ENCODE measurements around the gene AK6. TPM values are rescaled to one million over a fixed set of nuclear protein-coding genes. Genes with fewer than 3 reads are reported as not detected.

AK6 gene
- total RNA-seq, 2 donors from 2014 or later: 34.5 to 35.3 TPM

DNA sequence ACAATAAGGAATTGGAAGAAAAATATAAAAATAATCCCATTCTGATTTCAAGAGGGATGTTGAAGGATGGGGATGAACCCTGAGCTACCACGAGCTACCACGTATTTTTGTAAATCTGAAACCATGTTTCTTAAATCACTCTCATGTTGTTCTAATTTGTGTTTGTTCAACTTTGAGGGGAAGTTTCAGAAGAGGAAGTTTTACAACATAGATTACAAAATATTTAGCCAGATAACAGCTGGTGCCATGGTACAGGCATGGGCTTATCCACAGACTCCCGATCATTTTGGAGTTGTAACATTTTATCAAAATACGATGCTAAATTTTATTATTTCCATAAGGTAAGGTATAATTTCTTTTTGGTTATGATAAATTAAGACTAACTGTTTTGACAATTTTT is 51.9 kb downstream of the AK6 start:
- Histone ChIP-seq H3K9me3 (no peaks in the 10 kb centered on the region), H3K4me3 (no peak overlapping the region), H3K4me1 (no peaks in the 10 kb centered on the region), H3K27me3 (no peaks in the 10 kb centered on the region), H3K36me3 (no peaks in the 10 kb centered on the region), H3K9ac (ENCODE audit: low read depth in 2 of 2, low read length in 2 of 2) (no peak overlapping the region), H3K27ac (no peak overlapping the region)
- TF ChIP-seq, protein P1, sequence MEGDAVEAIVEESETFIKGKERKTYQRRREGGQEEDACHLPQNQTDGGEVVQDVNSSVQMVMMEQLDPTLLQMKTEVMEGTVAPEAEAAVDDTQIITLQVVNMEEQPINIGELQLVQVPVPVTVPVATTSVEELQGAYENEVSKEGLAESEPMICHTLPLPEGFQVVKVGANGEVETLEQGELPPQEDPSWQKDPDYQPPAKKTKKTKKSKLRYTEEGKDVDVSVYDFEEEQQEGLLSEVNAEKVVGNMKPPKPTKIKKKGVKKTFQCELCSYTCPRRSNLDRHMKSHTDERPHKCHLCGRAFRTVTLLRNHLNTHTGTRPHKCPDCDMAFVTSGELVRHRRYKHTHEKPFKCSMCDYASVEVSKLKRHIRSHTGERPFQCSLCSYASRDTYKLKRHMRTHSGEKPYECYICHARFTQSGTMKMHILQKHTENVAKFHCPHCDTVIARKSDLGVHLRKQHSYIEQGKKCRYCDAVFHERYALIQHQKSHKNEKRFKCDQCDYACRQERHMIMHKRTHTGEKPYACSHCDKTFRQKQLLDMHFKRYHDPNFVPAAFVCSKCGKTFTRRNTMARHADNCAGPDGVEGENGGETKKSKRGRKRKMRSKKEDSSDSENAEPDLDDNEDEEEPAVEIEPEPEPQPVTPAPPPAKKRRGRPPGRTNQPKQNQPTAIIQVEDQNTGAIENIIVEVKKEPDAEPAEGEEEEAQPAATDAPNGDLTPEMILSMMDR (IDR thresholded peaks at IDR 0.05): no peak
- no peak for DNase-seq
- intact Hi-C loops (cut with DNase I): no loop called here

DNA sequence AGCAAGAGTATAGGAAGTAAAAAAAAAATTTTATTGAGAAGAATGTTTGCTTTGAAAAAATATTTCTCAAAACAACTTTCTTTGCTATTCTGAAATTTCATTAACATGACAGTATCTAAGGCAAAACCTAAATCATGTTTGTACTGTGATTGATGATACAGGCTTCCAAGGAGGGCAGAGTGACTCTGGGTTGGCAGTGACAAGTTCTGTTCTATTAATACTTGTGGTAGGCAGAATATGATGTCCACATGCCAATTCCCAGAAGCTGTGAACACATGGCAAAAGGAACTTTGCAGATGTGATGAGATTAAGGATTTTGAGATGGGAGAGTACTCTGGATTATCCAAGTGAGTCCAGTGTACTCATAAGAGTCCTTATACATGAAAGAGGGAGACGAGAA is 53.3 kb downstream of the AK6 start:
- no peak overlapping the region for H3K9ac ChIP-seq (ENCODE audit: low read depth in 2 of 2, low read length in 2 of 2)
- DNase-seq: no peak
- TF ChIP-seq, protein P1 (IDR thresholded peaks at IDR 0.05): no peak
- intact Hi-C loops (cut with DNase I): no loop called here
- no peak overlapping the region for H3K27ac ChIP-seq
- no peaks in the 10 kb centered on the region for H3K9me3 ChIP-seq
- H3K4me3 ChIP-seq: no peak overlapping the region
- H3K27me3 ChIP-seq: no peaks in the 10 kb centered on the region
- H3K36me3 ChIP-seq: no peaks in the 10 kb centered on the region
- no peaks in the 10 kb centered on the region for H3K4me1 ChIP-seq

DNA sequence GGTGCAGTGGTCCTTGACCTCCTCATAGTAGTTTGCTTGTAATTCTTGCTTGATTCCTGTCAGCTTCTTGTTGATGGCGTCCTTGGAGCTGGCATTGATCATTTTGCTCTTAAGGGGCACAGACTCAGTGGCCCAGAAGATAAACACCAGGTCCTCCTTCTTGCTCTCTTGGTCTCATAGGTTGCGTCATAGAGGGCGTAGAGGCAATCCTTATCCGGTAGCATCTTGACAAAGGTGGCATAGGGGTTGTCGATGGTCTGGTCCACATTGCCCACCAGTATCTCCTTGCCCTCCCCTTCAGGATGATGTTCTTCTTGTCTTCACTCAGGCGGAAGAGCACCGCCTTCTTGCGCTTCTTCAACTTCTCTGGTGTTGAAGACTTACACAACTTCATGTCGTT is 55.9 kb downstream of the AK6 start:
- DNase-seq: no peak
- Histone ChIP-seq H3K9me3 (no peaks in the 10 kb centered on the region), H3K9ac (ENCODE audit: low read depth in 2 of 2, low read length in 2 of 2) (no peak overlapping the region), H3K4me3 (no peak overlapping the region), H3K27ac (no peak overlapping the region), H3K36me3 (no peaks in the 10 kb centered on the region), H3K27me3 (no peaks in the 10 kb centered on the region), H3K4me1 (no peaks in the 10 kb centered on the region)
- TF ChIP-seq, protein P1 (IDR thresholded peaks at IDR 0.05): no peak
- intact Hi-C loops (cut with DNase I): no loop called here

DNA sequence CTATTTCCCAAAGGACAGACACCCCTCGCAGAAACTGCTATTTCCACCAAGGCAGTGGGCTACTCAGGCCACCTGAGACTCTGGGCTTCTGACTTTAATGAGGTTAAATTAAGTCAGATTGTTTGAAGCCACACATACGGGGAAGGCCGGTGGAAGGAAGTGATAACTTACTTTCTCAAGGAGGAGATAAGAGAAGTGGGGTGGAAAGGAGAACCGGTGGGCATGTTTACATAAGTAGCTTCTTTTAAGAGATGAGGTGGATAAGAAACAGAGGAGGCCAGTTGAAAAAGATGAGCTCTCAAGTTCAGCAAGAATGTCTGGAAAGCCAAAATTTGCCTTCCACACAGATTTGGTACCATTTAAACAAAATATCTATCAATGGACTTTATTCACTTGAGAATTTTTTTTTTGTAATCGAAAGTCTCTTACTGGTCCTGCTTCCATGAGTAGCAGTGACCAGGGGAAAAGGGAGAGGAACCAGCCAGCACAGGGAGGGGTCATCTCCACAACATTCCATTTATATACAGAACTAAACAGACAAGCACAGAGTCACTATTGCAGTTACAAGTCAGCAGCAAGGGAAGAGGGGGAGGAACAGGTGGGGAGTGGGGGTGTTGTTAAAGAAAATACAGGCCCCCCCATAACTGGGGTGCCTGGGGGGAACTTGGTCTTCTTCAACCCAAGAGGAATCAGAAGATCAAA is 56.7 kb downstream of the AK6 start:
- Histone ChIP-seq H3K27me3 (no peaks in the 10 kb centered on the region), H3K4me1 (no peaks in the 10 kb centered on the region), H3K4me3 (no peak overlapping the region), H3K27ac (no peak overlapping the region), H3K9ac (ENCODE audit: low read depth in 2 of 2, low read length in 2 of 2) (no peak overlapping the region), H3K36me3 (no peaks in the 10 kb centered on the region), H3K9me3 (no peaks in the 10 kb centered on the region)
- intact Hi-C loops (cut with DNase I): no loop called here
- TF ChIP-seq, protein P1 (IDR thresholded peaks at IDR 0.05): no peak
- no peak for DNase-seq

DNA sequence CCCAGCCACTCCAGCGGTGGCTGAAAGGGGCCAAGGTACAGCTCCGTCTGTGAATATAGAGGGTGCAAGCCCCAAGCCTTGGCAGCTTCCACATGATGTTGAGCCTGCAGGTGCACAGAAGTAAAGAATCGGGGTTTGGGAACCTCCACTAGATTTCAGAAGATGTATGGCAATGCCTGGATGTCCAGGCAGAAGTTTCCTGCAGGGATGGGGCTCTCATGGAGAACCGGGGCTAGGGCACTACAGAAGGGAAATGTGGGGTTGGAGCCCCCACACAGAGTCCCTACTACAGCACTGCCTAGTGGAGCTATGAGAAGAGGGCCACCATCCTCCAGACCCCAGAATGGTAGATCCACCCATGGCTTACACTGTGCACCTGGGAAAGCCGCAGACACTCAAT is 59.9 kb downstream of the AK6 start:
- intact Hi-C loops (cut with DNase I): no loop called here
- Histone ChIP-seq H3K4me3 (no peak overlapping the region), H3K36me3 (no peaks in the 10 kb centered on the region), H3K27ac (no peak overlapping the region), H3K9ac (ENCODE audit: low read depth in 2 of 2, low read length in 2 of 2) (no peak overlapping the region), H3K9me3 (no peaks in the 10 kb centered on the region), H3K4me1 (no peaks in the 10 kb centered on the region), H3K27me3 (no peaks in the 10 kb centered on the region)
- no peak for DNase-seq
- TF ChIP-seq, protein P1 (IDR thresholded peaks at IDR 0.05): no peak

All from colonic mucosa (tissue), 4 donors.